ENCODE results near the gene PHC2.

DNA sequence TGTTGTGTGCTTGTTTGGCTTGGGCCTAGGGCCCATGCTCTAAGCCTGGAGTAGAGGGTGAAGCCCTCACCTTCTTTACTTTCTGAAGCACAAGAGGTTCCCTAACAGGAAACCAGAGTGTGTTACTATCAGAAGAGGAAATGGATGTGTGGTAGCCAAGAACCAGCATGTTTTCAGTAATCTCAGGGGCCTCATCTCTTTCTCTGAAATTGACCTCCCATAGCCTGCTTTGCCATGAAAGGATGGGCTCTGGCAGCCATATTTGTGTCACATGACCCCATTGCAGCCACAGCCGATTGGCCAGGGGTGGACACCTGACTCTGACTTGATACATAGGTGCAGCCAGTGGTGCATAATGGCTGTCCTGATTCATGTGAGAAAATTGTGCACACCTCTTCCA, 128.6 kb downstream of the PHC2 start:
- TF ChIP-seq ZBTB20 (tag by site-specific recombination; IDR thresholded peaks at IDR 0.05): no peak
- TF ChIP-seq ZBTB26 (tag by site-specific recombination; optimal IDR thresholded peaks at IDR 0.05): no peak
- TF ChIP-seq, protein P1, sequence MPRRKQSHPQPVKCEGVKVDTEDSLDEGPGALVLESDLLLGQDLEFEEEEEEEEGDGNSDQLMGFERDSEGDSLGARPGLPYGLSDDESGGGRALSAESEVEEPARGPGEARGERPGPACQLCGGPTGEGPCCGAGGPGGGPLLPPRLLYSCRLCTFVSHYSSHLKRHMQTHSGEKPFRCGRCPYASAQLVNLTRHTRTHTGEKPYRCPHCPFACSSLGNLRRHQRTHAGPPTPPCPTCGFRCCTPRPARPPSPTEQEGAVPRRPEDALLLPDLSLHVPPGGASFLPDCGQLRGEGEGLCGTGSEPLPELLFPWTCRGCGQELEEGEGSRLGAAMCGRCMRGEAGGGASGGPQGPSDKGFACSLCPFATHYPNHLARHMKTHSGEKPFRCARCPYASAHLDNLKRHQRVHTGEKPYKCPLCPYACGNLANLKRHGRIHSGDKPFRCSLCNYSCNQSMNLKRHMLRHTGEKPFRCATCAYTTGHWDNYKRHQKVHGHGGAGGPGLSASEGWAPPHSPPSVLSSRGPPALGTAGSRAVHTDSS (tag by site-specific recombination; IDR thresholded peaks at IDR 0.05): no peak
- TF ChIP-seq, protein P2, sequence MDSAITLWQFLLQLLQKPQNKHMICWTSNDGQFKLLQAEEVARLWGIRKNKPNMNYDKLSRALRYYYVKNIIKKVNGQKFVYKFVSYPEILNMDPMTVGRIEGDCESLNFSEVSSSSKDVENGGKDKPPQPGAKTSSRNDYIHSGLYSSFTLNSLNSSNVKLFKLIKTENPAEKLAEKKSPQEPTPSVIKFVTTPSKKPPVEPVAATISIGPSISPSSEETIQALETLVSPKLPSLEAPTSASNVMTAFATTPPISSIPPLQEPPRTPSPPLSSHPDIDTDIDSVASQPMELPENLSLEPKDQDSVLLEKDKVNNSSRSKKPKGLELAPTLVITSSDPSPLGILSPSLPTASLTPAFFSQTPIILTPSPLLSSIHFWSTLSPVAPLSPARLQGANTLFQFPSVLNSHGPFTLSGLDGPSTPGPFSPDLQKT (IDR thresholded peaks at IDR 0.05; ENCODE audit: borderline replicate concordance, low read depth, low read length): no peak
